ENCODE results near the gene CRYBG3. TPM values are rescaled to one million over a fixed set of nuclear protein-coding genes. Genes with fewer than 3 reads are reported as not detected.

CRYBG3 gene
- total and polyA plus RNA-seq, 2 of the 13 experiments (the other 11 are each of a cell fraction or from before 2014, with no cell fraction given): 3.8 to 15.9 TPM

GRCh38 chr3:97793420-97794019, 28.3 kb upstream of the CRYBG3 start (continued):
- TF ChIP-seq ZNF770 (CRISPR knock-in tag; IDR thresholded peaks at IDR 0.05): no peak
- no peak for TF ChIP-seq AGO2 (optimal IDR thresholded peaks at IDR 0.05; ENCODE audit: low read depth, low read length)
- no peak for TF ChIP-seq ZNF275 (CRISPR knock-in tag; IDR thresholded peaks at IDR 0.05; ENCODE audit: borderline replicate concordance)
- no peak for TF ChIP-seq ZNF749 (CRISPR knock-in tag; IDR thresholded peaks at IDR 0.05; ENCODE audit: borderline replicate concordance)
- TF ChIP-seq POGZ (CRISPR knock-in tag; IDR thresholded peaks at IDR 0.05): no peak
- peak; percentile 22; the same call in 1 of the 2 replicates for TF ChIP-seq ARID5B (CRISPR knock-in tag; IDR thresholded peaks at IDR 0.05)
- TF ChIP-seq SIX1 (CRISPR knock-in tag; IDR thresholded peaks at IDR 0.05; ENCODE audit: borderline replicate concordance): no peak
- no peak for TF ChIP-seq ZSCAN20 (CRISPR knock-in tag; IDR thresholded peaks at IDR 0.05; ENCODE audit: borderline replicate concordance)
- no peak for TF ChIP-seq HINFP (CRISPR knock-in tag; IDR thresholded peaks at IDR 0.05; ENCODE audit: low read depth)
- TF ChIP-seq MZF1 (CRISPR knock-in tag; IDR thresholded peaks at IDR 0.05; ENCODE audit: borderline replicate concordance): no peak
- no peak for TF ChIP-seq MEIS2 (CRISPR knock-in tag; IDR thresholded peaks at IDR 0.05)
- TF ChIP-seq ZNF652 (CRISPR knock-in tag; IDR thresholded peaks at IDR 0.05; ENCODE audit: borderline replicate concordance, low read depth): no peak
- TF ChIP-seq GATAD2A (CRISPR knock-in tag; IDR thresholded peaks at IDR 0.05): no peak
- TF ChIP-seq FOSL2 (CRISPR knock-in tag; IDR thresholded peaks at IDR 0.05): no peak
- TF ChIP-seq PAWR (CRISPR knock-in tag; IDR thresholded peaks at IDR 0.05; ENCODE audit: borderline replicate concordance): no peak
- TF ChIP-seq ZNF33A (CRISPR knock-in tag; IDR thresholded peaks at IDR 0.05; ENCODE audit: borderline replicate concordance): no peak
- TF ChIP-seq ZNF790 (CRISPR knock-in tag; IDR thresholded peaks at IDR 0.05; ENCODE audit: borderline replicate concordance): no peak
